Neural cell (in vitro differentiated cells): ENCODE results near the gene ALAS2. TPM values are rescaled to one million over a fixed set of nuclear protein-coding genes. Genes with fewer than 3 reads are reported as not detected.

Source experiments
- H2AFZ ChIP-seq: fragments of 200-600, 300-800 bp; sonication (generic), shearing (Covaris generic); 2 replicates; pipeline ENCODE4 v1.6.0; 2014; ENCODE audit warnings: low read depth, mild to moderate bottlenecking, antibody characterized with exemption, low read length, moderate library complexity
- H3F3A ChIP-seq: fragments of 200-600 bp; shearing (Covaris generic); 2 replicates; pipeline ENCODE4 v1.6.1; 2016; ENCODE audit warnings: mild to moderate bottlenecking, moderate library complexity, mixed read lengths, antibody characterized with exemption, low read length; ENCODE audit not compliant: insufficient read depth, poor library complexity, severe bottlenecking
- H3K27ac ChIP-seq: fragments of 200-600, 300-800 bp; sonication (generic), shearing (Covaris generic); 2 replicates; pipeline ENCODE4 v1.5.1; 2014; ENCODE audit warnings: mild to moderate bottlenecking, low read length, moderate library complexity
- H3K27me3 ChIP-seq: fragments of 300-800, 200-600 bp; sonication (generic), shearing (Covaris generic); 2 replicates; pipeline ENCODE4 v1.6.0; 2014; ENCODE audit warnings: mild to moderate bottlenecking, low read depth, low read length, moderate library complexity; ENCODE audit not compliant: insufficient read depth
- H3K36me3 ChIP-seq: fragments of 300-800, 200-600 bp; sonication (generic), shearing (Covaris generic); 2 replicates; pipeline ENCODE4 v1.5.1; 2014; ENCODE audit warnings: mild to moderate bottlenecking, antibody characterized with exemption, low read length, moderate library complexity; ENCODE audit not compliant: insufficient read depth
- H3K4me2 ChIP-seq: fragments of 300-800, 200-600 bp; sonication (generic), shearing (Covaris generic); 2 replicates; pipeline ENCODE4 v1.6.0; 2014; ENCODE audit warnings: mild to moderate bottlenecking, low read length
- H3K4me3 ChIP-seq: fragments of 300-800, 200-600 bp; sonication (generic), shearing (Covaris generic); 2 replicates; pipeline ENCODE4 v1.5.1; 2014; ENCODE audit warnings: mild to moderate bottlenecking, low read length, moderate library complexity
- H3K79me2 ChIP-seq: fragments of 200-600 bp; shearing (Covaris generic); replicated peaks from 2 replicates; pipeline ENCODE4 v1.6.0; 2014; ENCODE audit warnings: mild to moderate bottlenecking, low read length, moderate library complexity; ENCODE audit not compliant: insufficient read depth
- H3K9ac ChIP-seq: fragments of 300-800, 200-600 bp; sonication (generic), shearing (Covaris generic); 2 replicates; pipeline ENCODE4 v1.6.1; 2016; ENCODE audit warnings: mild to moderate bottlenecking, low read length, mixed read lengths
- H3K9me2 ChIP-seq: fragments of 200-600 bp; shearing (Covaris generic); 2 replicates; pipeline ENCODE4 v1.6.1; 2016; ENCODE audit warnings: mild to moderate bottlenecking, low read length, mixed read lengths; ENCODE audit not compliant: insufficient read depth
- H3K9me3 ChIP-seq: fragments of 200-600, 300-800 bp; sonication (generic), shearing (Covaris generic); 2 replicates; pipeline ENCODE4 v1.6.1; 2016; ENCODE audit warnings: mild to moderate bottlenecking, mixed run types, low read length, moderate library complexity, mixed read lengths
- H4K20me1 ChIP-seq: fragments of 200-600 bp; shearing (Covaris generic); 2 replicates; pipeline ENCODE4 v1.6.1; 2016; ENCODE audit warnings: mild to moderate bottlenecking, mixed run types; ENCODE audit not compliant: insufficient read depth
- EP300 ChIP-seq: fragments of 450-650 bp; conservative IDR thresholded peaks from 2 replicates; pipeline ENCODE4 v1.6.1; 2014; ENCODE audit warnings: antibody characterized with exemption, mild to moderate bottlenecking, moderate library complexity; ENCODE audit not compliant: poor library complexity, severe bottlenecking
- EZH2 ChIP-seq: fragments of 200-600, 300-800 bp; shearing (Covaris generic), sonication (generic); IDR thresholded peaks from 2 replicates; pipeline ENCODE4 v1.6.1; 2014; ENCODE audit warnings: antibody characterized with exemption, low read length, borderline replicate concordance, mild to moderate bottlenecking; ENCODE audit not compliant: insufficient read depth, poor library complexity, severe bottlenecking
- MXI1 ChIP-seq: fragments of 450-650 bp; conservative IDR thresholded peaks from 2 replicates; pipeline ENCODE4 v1.6.1; 2014; ENCODE audit warnings: antibody characterized with exemption, mild to moderate bottlenecking; ENCODE audit not compliant: poor library complexity, severe bottlenecking
- POLR2AphosphoS5 ChIP-seq: IDR thresholded peaks from 2 replicates; pipeline ENCODE4 v1.6.1; 2012
- RAD21 ChIP-seq: fragments of 450-650 bp; conservative IDR thresholded peaks from 2 replicates; pipeline ENCODE4 v1.6.1; 2014; ENCODE audit warnings: antibody characterized with exemption, mild to moderate bottlenecking, moderate library complexity
- SMC3 ChIP-seq: fragments of 450-650 bp; conservative IDR thresholded peaks from 2 replicates; pipeline ENCODE4 v1.6.1; 2014; ENCODE audit warnings: antibody characterized with exemption, mild to moderate bottlenecking, moderate library complexity; ENCODE audit not compliant: poor library complexity
- TAF1 ChIP-seq: IDR thresholded peaks from 2 replicates; pipeline ENCODE4 v1.6.1; 2012; ENCODE audit warnings: low read depth
- polyA plus RNA-seq: library from polyadenylated mRNA; depleted of rRNA; stranded (reverse); fragments of >200 nt; gene quantifications from 2 replicates; pipeline ENCODE4 v1.2.3, GENCODE V29; 2014
- TF ChIP-seq, protein P1 (sequence below): fragments of 450-650 bp; IDR thresholded peaks from 2 replicates; pipeline ENCODE4 v1.5.1; 2014; ENCODE audit warnings: antibody characterized with exemption, mild to moderate bottlenecking, moderate library complexity; ENCODE audit not compliant: poor library complexity, severe bottlenecking
- TF ChIP-seq, protein P2 (sequence below): IDR thresholded peaks from 2 replicates; pipeline ENCODE4 v1.6.1; 2012; ENCODE audit warnings: borderline replicate concordance

Gene ALAS2
- polyA plus RNA-seq, 1 donor from 2014 or later: not detected

DNA sequence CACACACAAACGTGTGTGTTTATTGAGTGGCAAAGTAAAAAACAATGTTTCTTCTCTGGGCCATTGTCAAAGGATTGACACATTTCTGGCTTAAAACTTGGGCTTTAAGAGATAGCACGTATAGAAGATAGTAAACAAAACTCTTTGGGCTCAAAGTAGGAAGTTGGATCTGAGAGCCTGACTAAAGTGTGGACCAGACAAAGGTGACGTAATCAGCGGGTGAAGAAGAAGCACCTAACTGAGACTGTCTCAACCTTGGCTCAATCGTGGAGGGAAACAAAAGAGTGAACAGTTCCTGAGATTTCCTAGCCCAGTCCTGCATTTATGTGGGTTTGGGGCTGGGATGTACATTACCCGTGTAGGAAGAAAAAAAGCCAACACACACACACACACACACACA, 50.4 kb downstream of the ALAS2 start:
- Histone ChIP-seq H2AFZ (no peak overlapping the region), H3K36me3 (no peaks in the 10 kb centered on the region), H3F3A (no peaks in the 10 kb centered on the region), H3K79me2 (no peaks in the 10 kb centered on the region), H3K9ac (no peak overlapping the region), H3K27me3 (no peaks in the 10 kb centered on the region), H3K9me3 (no peaks in the 10 kb centered on the region), H4K20me1 (no peaks in the 10 kb centered on the region), H3K4me2 (no peak overlapping the region), H3K9me2 (no peaks in the 10 kb centered on the region), H3K4me3 (no peak overlapping the region), H3K27ac (no peak overlapping the region)
- TF ChIP-seq EP300 (no peak), POLR2AphosphoS5 (no peak), SMC3 (no peak), TAF1 (no peak), EZH2 (no peak), MXI1 (no peak), RAD21 (no peak)
- TF ChIP-seq, protein P1, sequence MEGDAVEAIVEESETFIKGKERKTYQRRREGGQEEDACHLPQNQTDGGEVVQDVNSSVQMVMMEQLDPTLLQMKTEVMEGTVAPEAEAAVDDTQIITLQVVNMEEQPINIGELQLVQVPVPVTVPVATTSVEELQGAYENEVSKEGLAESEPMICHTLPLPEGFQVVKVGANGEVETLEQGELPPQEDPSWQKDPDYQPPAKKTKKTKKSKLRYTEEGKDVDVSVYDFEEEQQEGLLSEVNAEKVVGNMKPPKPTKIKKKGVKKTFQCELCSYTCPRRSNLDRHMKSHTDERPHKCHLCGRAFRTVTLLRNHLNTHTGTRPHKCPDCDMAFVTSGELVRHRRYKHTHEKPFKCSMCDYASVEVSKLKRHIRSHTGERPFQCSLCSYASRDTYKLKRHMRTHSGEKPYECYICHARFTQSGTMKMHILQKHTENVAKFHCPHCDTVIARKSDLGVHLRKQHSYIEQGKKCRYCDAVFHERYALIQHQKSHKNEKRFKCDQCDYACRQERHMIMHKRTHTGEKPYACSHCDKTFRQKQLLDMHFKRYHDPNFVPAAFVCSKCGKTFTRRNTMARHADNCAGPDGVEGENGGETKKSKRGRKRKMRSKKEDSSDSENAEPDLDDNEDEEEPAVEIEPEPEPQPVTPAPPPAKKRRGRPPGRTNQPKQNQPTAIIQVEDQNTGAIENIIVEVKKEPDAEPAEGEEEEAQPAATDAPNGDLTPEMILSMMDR: no peak
- TF ChIP-seq, protein P2, sequence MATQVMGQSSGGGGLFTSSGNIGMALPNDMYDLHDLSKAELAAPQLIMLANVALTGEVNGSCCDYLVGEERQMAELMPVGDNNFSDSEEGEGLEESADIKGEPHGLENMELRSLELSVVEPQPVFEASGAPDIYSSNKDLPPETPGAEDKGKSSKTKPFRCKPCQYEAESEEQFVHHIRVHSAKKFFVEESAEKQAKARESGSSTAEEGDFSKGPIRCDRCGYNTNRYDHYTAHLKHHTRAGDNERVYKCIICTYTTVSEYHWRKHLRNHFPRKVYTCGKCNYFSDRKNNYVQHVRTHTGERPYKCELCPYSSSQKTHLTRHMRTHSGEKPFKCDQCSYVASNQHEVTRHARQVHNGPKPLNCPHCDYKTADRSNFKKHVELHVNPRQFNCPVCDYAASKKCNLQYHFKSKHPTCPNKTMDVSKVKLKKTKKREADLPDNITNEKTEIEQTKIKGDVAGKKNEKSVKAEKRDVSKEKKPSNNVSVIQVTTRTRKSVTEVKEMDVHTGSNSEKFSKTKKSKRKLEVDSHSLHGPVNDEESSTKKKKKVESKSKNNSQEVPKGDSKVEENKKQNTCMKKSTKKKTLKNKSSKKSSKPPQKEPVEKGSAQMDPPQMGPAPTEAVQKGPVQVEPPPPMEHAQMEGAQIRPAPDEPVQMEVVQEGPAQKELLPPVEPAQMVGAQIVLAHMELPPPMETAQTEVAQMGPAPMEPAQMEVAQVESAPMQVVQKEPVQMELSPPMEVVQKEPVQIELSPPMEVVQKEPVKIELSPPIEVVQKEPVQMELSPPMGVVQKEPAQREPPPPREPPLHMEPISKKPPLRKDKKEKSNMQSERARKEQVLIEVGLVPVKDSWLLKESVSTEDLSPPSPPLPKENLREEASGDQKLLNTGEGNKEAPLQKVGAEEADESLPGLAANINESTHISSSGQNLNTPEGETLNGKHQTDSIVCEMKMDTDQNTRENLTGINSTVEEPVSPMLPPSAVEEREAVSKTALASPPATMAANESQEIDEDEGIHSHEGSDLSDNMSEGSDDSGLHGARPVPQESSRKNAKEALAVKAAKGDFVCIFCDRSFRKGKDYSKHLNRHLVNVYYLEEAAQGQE: no peak

DNA sequence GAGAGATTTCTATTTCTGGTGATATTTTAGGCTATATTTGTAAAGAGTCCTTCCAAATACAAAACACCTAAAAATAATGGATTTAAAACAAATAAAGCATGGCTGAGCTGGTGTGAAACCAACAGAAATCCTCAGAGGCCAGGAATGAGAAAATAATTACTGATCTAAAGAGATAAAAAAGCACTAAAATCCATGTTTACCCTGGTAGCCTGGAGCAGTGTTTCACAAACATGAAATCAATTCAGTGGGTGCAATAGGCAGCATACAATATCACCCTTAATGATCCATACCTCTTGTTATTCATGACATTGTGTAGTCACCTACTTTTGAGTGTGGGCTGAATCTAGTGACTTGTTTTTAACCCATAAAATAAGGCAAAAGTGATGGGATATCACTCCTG, 51.3 kb downstream of the ALAS2 start:
- H3K36me3 ChIP-seq: no peaks in the 10 kb centered on the region

More for the DNA sequence above, 51.3 kb downstream of the ALAS2 start:
- Histone ChIP-seq H3K27me3 (no peaks in the 10 kb centered on the region), H2AFZ (no peak overlapping the region), H3K9me3 (no peaks in the 10 kb centered on the region), H3K9me2 (no peaks in the 10 kb centered on the region), H3K4me3 (no peak overlapping the region), H3K4me2 (no peak overlapping the region), H3F3A (no peaks in the 10 kb centered on the region), H3K9ac (no peak overlapping the region), H4K20me1 (no peaks in the 10 kb centered on the region), H3K79me2 (no peaks in the 10 kb centered on the region), H3K27ac (no peak overlapping the region)
- TF ChIP-seq EP300 (no peak), RAD21 (no peak), TAF1 (no peak), EZH2 (no peak), POLR2AphosphoS5 (no peak), SMC3 (no peak)
- TF ChIP-seq, protein P1: no peak
